Effector CD4-positive, alpha-beta T cell (primary cell): ENCODE results near the gene VPS50.

ENCODE experiments used
- DNase-seq: peaks from one replicate; pipeline ENCODE4 v3.0.0-alpha.2; 2020
- total RNA-seq: gene quantifications from one replicate; lab custom pipeline; 2026; lab: John Stamatoyannopoulos, UW

Gene VPS50, protein sequence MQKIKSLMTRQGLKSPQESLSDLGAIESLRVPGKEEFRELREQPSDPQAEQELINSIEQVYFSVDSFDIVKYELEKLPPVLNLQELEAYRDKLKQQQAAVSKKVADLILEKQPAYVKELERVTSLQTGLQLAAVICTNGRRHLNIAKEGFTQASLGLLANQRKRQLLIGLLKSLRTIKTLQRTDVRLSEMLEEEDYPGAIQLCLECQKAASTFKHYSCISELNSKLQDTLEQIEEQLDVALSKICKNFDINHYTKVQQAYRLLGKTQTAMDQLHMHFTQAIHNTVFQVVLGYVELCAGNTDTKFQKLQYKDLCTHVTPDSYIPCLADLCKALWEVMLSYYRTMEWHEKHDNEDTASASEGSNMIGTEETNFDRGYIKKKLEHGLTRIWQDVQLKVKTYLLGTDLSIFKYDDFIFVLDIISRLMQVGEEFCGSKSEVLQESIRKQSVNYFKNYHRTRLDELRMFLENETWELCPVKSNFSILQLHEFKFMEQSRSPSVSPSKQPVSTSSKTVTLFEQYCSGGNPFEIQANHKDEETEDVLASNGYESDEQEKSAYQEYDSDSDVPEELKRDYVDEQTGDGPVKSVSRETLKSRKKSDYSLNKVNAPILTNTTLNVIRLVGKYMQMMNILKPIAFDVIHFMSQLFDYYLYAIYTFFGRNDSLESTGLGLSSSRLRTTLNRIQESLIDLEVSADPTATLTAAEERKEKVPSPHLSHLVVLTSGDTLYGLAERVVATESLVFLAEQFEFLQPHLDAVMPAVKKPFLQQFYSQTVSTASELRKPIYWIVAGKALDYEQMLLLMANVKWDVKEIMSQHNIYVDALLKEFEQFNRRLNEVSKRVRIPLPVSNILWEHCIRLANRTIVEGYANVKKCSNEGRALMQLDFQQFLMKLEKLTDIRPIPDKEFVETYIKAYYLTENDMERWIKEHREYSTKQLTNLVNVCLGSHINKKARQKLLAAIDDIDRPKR
- total RNA-seq: 39.2 reads per million, percentile 63 among the genes with 10 or more reads in this experiment

- peak; percentile 94 for DNase-seq
Measured at GRCh38 chr7:93231799-93232672, at the start of gene VPS50. VPS50 (plus strand) TSS chr7:93232366; CDS start chr7:93232468, 102 bp downstream.

DNA sequence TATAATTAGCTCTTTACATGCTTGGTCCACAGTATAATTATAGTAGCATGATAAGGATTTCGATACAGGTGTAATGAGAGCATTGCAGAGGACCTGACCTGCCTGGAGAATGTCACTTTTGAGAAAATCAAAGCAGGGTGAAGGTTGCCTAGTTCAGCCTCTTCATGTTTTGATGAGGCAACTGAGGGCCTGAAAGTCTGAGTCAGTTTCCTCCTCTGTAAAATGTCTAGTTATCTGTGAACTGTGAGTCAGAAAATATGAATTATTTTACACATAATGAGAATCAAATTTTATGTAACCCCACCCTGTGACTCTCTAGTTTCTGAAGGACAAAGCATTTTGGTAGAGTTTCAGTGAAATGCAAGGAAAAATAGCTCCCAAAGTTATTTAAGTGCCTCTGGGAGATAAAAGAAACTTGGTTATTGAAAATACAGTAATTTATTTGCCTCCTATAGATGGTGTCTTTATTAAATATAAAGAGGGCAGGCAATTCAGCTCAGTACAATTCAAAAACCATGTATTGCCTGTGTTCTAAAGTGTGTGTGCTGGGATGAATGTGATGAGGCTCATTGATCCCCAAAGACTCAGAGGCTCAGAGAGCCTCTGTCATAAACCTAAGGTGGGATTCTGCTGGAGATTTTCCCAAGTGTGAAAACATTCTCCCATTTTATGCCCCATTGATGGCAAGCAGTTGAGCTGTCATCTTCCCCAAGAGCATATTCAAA is 46.7 kb upstream of the VPS50 start:
- DNase-seq: no peak

DNA sequence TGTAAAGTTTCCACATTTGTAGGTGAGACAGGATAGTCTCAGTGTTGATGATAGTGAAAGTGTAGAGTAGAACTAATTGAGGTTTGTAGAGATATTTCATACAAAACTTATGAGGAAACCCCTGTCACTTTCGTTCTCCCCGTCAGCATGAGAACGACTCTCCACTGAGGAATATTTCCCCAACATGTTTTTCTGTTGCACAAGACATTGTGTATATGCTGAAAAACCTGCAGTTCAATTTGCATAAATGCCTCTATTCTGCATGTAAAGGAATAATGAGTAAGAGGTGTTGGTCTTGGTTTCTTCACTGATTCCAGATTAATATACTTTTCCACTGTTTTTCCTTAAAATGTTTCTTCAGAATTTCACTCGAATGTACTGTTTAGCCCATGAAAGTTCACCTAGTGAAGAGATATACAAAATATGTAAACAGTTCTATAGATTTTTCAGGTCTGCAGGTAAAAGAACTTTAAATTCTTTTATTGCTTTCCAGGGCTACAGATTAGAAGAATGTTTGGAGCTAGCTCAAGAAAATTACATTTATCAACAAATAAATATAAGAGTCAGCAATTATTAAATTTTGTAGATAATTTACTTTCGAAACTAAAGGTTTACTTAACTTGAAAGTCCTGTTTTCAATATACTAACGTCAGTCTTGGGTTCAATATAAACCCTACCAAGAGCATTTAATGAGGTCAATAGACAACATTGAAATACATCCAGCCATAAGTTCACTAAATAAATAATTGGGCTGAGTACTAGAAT is 43.1 kb upstream of the VPS50 start:
- no peak for DNase-seq

GRCh38 chr7:93194386-93194785 is 37.8 kb upstream of the VPS50 start:
- no peak for DNase-seq

DNA sequence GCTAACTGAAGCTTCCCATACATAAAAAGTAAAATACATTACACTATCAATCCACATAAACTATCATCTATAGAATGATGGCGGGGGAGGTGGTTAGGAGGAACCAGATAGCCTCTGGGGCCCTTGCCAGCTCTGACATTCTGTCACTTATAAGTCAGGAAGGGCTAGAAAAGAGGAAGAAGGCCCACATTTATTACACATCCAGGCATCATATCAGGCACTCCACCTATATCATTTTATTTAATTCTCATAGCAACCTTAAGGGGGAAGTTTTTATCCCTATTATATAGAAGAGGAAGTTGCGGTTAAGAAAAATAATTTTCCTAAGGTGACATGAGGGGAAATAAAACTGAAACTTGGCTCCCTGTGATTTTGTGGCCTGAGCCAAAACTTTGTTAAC is 35.8 kb upstream of the VPS50 start:
- no peak for DNase-seq

DNA sequence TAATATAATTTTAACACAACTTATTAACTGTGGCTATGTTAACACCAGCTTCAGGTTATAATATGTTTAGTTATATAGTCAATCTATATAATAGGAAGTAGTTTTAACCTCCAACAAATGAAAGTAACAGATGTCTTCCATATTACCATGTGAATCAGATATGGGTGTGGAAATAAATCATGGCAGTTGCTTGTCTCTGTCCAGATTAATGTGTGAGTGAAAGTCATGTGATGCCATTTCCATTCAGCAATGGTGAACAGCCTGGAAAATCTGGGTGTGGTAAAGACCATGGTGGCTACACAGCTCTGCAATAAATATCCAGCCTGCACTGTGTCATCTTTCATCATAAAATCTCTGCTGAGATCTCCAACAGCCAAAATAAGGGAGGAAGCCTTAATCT is 33.7 kb upstream of the VPS50 start:
- DNase-seq: no peak

DNA sequence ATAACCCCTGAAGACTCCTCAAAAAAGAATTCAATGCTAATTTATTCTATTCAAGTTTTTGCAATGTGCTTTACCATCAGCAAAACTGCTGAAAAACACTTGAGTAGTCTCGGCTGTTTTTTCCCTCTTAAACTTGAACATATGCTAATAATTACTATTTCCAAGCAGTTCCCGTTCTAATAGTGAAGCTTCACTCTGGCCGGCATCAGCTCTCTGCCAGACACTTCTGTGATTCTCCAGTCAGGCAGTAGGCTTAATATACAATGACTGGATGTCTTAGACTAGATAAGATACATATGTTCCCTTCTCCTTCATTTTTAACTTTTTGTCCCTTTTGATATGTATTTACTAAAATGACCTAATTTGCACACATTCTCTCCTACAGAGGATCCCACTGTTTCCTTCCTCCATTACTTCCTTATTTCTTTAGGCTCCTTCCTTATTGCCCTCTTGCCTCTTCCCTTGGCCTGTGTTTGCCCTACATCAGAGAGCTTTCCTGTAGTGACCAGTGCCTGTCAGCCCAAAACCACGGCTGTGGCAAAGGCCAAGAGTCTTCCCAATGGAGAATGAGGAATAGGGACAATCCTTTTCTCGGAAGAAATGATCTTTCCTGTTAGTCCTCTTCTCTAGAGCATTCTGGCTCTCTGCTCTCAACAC is 29.4 kb upstream of the VPS50 start:
- no peak for DNase-seq

DNA sequence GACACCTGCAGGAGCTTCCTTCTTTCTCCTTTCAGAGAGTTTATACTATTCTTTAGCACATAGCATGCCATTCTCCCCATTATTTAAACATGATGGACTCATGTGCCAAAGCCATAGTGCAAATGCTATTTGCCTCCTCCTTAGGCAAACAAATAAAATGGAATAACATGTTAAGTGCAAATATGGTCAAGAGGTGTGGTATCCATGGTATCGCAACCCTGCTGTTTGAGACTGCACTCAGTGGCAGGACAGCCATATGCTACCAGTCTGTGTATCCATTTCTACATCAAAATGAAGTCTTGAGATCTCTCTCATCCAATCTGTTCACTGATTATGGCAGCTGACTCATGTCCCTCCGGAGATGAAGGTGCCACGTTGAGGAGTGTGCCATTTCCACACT is 28.7 kb upstream of the VPS50 start:
- DNase-seq: no peak

- no peak for DNase-seq
Measured at GRCh38 chr7:93205046-93205445, 27.1 kb upstream of the VPS50 start.

DNA sequence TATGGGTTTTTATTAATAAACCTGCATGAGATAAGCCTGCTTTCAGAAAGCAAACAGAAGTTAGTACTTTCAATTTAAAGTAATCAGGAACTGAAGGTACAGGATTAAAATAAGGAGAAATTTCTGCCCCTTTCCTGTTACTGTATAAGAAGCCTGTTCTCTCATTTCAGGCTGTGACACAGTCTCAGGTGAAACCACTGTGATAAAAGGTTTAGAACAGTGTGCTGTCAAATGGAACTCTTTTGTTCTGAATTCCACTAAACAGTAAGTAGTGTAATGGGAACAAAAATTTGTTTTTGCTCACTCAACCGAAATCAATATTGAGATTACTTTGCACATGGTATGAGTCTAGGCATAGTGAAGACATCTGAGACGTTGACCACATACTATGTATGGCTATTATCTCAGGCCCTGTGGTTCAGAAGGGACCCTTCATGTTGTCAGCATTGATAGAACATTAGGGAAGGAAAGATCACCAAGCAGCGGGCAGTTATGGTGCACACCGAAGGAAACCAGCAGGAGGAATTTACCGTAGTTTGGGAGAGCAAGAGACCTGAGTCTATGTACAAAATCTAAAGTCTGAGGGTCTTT is 20.8 kb upstream of the VPS50 start:
- DNase-seq: no peak

DNA sequence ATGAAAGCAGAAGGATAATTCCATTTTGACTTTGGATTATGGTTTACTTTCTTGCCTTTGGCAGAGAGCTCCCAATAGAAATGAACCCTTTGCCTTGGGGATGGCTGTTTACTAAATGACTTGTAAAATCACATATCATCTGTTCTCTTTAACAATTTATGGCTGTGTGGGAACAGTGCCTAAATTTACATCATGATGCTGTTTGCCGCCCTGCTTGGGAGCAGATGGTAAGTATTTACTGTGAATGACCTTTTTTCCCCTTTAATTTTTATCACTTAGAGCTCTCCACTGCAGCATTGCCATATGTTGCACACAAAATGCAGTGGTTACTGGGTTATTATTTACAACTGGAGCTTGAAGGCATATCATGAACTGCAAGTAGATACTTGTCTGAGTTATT is 19.3 kb upstream of the VPS50 start:
- no peak for DNase-seq

- no peak for DNase-seq
Measured at GRCh38 chr7:93218997-93219827, 13.0 kb upstream of the VPS50 start.

DNA sequence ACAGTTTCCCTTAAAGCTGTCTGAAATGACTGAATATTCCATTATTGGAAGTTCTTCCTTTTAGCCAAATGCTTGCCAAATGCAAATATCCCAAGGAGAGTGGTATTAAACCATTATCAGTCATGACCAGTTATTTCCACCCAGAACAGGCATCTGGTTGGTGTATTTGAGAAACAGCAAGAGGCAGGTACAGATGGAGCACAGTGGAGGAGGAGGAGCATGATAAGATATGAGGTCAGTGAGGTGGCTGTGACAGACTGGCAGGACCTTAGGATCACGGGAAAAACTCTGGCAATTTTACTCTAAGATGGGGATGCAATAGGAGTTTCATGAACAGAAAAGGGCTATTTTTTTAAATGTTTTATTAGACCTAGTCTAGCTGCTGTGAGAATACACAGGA is 12.3 kb upstream of the VPS50 start:
- no peak for DNase-seq

DNA sequence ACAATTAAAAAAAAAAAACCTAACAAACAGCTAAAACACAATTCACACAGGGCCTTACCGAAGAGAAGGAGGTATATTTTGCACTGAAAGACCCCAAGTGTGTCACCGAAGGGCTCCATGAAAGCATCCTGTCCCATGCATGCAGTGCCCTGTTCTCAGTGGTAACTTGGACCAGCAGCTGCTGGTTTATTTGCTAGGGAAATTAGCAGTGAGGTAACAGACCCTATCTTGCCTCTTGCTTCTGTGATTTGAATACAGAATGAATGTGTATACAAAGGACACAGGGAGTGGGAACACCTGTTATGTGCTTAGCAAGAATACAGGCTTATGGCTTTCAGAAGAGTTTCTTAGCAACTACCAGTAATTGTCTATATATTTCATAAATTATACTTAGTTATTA is 5.9 kb upstream of the VPS50 start, which contains the start of gene HEPACAM2:
HEPACAM2 (minus strand) TSS at position 160 of the 400 bp plus-strand sequence.
- DNase-seq: no peak

- peak; percentile 6 for DNase-seq
Measured at GRCh38 chr7:93228302-93228701, 3.9 kb upstream of the VPS50 start.

DNA sequence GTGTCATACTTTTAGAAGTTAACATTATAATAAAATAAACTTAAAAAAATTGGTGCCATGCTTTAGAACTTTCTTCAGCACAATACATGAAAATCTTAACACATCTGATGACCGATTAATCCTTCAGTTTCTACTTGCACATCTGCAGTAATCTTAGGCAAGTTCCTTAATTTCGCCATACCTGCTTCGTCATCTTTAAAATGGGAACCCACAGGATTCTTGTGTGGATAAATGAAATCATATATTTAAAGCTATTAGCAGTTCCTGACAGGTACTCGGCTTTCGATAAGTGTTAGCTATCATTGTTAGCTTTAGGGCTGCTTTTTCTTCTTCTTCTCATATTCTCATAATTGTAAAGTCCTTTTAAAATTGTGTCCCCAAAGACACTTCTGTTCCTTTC is 907 bp upstream of the VPS50 start:
- no peak for DNase-seq

GRCh38 chr7:93232673-93233018 is 480 bp downstream of the VPS50 start:
- DNase-seq: no peak

DNA sequence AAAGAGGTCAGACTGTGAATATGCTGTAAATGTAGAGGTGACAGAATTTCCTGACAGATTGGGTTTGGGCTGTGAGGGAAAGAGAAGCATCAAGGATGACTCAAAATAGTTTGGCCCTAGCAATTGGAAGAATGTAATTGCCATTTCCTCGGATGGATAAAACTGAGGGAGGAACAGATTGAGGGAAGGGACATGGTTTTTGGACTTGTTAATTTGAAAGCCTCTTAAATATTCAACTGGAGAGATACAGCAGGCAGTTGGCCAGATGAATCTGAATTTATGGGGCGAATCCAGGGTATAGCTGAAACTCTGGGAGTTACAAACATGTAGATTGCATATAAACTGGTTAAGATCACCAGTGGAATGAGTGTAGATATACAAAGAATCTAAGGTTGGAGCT is 3.4 kb downstream of the VPS50 start:
- no peak for DNase-seq

- no peak for DNase-seq
Measured at GRCh38 chr7:93238131-93238530, 6.0 kb downstream of the VPS50 start.
